PC-9 (cell line): Measurements from ENCODE around the gene COL13A1. TPM values are rescaled to one million over a fixed set of nuclear protein-coding genes. Genes with fewer than 3 reads are reported as not detected.
A peak's percentile ranks its signal among the peaks of the same experiment; 100 is the strongest.

Experiments used
- BruUV-seq: library from RNA; stranded (reverse); fragments of 400-500 nt; replicated peaks from 2 replicates; lab custom pipeline; 2021; lab: Mats Ljungman, UMichigan
- CTCF ChIA-PET: fragments of 300-600 bp; sonication (Branson Sonifier 250); formaldehyde crosslinking; loops from one replicate; lab custom pipeline; 2022; ENCODE audit warnings: antibody characterized with exemption; lab: Charles Lee
- POLR2A ChIA-PET: fragments of 300-600 bp; sonication (Branson Sonifier 250); formaldehyde crosslinking; loops from one replicate; lab custom pipeline; 2022; ENCODE audit warnings: antibody characterized with exemption; ENCODE audit not compliant: unreplicated experiment; lab: Charles Lee
- DNase-seq, 2 experiments: peaks; one replicate each; pipeline versions ENCODE4 v3.0.0 to v3.0.0-alpha.2; 2015 to 2022; ENCODE audit warnings: mixed read lengths in 1 of 2
- H2AFZ ChIP-seq: fragments of 200-600 bp; sonication (generic); 2 replicates; pipeline ENCODE4 v1.8.1; 2017; ENCODE audit warnings: antibody characterized with exemption
- H3F3A ChIP-seq: fragments of 200-600 bp; sonication (generic); 2 replicates; pipeline ENCODE4 v1.8.1; 2017; ENCODE audit warnings: antibody characterized with exemption, mild to moderate bottlenecking, low read depth; ENCODE audit not compliant: insufficient read depth
- H3K27ac ChIP-seq: fragments of 200-600 bp; sonication (generic); 2 replicates; pipeline ENCODE4 v1.6.1; 2016; ENCODE audit warnings: mixed run types
- H3K27me3 ChIP-seq: fragments of 200-600 bp; sonication (generic); 2 replicates; pipeline ENCODE4 v1.6.1; 2016; ENCODE audit warnings: low read depth, mixed run types; ENCODE audit not compliant: insufficient read depth
- H3K36me3 ChIP-seq: fragments of 200-600 bp; sonication (generic); 2 replicates; pipeline ENCODE4 v1.6.1; 2016; ENCODE audit warnings: low read depth, mixed run types
- H3K4me1 ChIP-seq: fragments of 200-600 bp; sonication (generic); replicated peaks from 2 replicates; pipeline ENCODE4 v1.6.1; 2016; ENCODE audit warnings: mixed run types; ENCODE audit not compliant: insufficient read depth
- H3K4me2 ChIP-seq: fragments of 200-600 bp; sonication (generic); 2 replicates; pipeline ENCODE4 v1.6.1; 2017; ENCODE audit warnings: mixed run types
- H3K4me3 ChIP-seq: fragments of 200-600 bp; sonication (generic); 2 replicates; pipeline ENCODE4 v1.6.1; 2016; ENCODE audit warnings: mixed run types
- H3K79me2 ChIP-seq: fragments of 200-600 bp; sonication (generic); 2 replicates; pipeline ENCODE4 v1.6.1; 2017; ENCODE audit warnings: low read depth, mixed run types
- H3K9me2 ChIP-seq: fragments of 200-600 bp; sonication (generic); 2 replicates; pipeline ENCODE4 v1.8.1; 2017; ENCODE audit warnings: mild to moderate bottlenecking; ENCODE audit not compliant: insufficient read depth
- H3K9me3 ChIP-seq: fragments of 200-600 bp; sonication (generic); 2 replicates; pipeline ENCODE4 v1.8.1; 2016; ENCODE audit warnings: low read depth; ENCODE audit not compliant: insufficient read depth
- H4K20me1 ChIP-seq: fragments of 200-600 bp; sonication (generic); 2 replicates; pipeline ENCODE4 v1.8.1; 2017; ENCODE audit not compliant: insufficient read depth
- CTCF ChIP-seq: fragments of 200-600 bp; sonication (generic); conservative IDR thresholded peaks from 2 replicates; pipeline ENCODE4 v1.6.1; 2017; ENCODE audit warnings: mixed run types, antibody characterized with exemption, mild to moderate bottlenecking, moderate library complexity
- EZH2 ChIP-seq: fragments of 200-600 bp; sonication (generic); IDR thresholded peaks from 2 replicates; pipeline ENCODE4 v1.8.0; 2017; ENCODE audit warnings: antibody characterized with exemption, low read depth
- intact Hi-C: fragments of 100-400 bp; cut with micrococcal nuclease; formaldehyde crosslinking; loops from one replicate; pipeline ENCODE4 v1.10.0; 2022; ENCODE audit not compliant: unreplicated experiment
- total RNA-seq: library from RNA; stranded (reverse); gene quantifications from 2 replicates; pipeline ENCODE4 v1.2.3, GENCODE V29; 2021

The COL13A1 gene
- total RNA-seq, 1 experiment from 2014 or later = 1.6 TPM

GRCh38 chr10:69858201-69858600 is 56.5 kb downstream of the COL13A1 start:
- no TSS peak for BruUV-seq
- TF ChIP-seq EZH2 (no peak), CTCF (no peak)

GRCh38 chr10:69860271-69860670 is 58.6 kb downstream of the COL13A1 start:
- H3K4me3 ChIP-seq = no peak overlapping the region
- no peak overlapping the region for H2AFZ ChIP-seq
- peaks cover 38% of the 10 kb centered on the region for H3F3A ChIP-seq
- peaks cover 56% of the 10 kb centered on the region for H3K4me1 ChIP-seq
- TF ChIP-seq EZH2 = no peak
- TF ChIP-seq CTCF = no peak
- no peak for DNase-seq
- H3K27me3 ChIP-seq = no peaks in the 10 kb centered on the region
- no peaks in the 10 kb centered on the region for H3K36me3 ChIP-seq
- no peaks in the 10 kb centered on the region for H3K9me2 ChIP-seq
- intact Hi-C loops = loop anchor here (5.0 kb wide), 1 partner anchor 58 kb away; the partner anchor contains the start of gene COL13A1
- H3K27ac ChIP-seq = no peak overlapping the region
- POLR2A ChIA-PET = no interaction called here
- H3K4me2 ChIP-seq = no peak overlapping the region
- BruUV-seq = no TSS peak
- no peaks in the 10 kb centered on the region for H4K20me1 ChIP-seq
- CTCF ChIA-PET = no interaction called here
- H3K9me3 ChIP-seq = no peaks in the 10 kb centered on the region
- no peaks in the 10 kb centered on the region for H3K79me2 ChIP-seq

More at GRCh38 chr10:69858201-69858600, 56.5 kb downstream of the COL13A1 start:
- Histone ChIP-seq H2AFZ (no peak overlapping the region), H3K36me3 (no peaks in the 10 kb centered on the region), H3K9me3 (no peaks in the 10 kb centered on the region), H3K79me2 (no peaks in the 10 kb centered on the region), H3K4me3 (no peak overlapping the region), H3F3A (peaks cover 17% of the 10 kb centered on the region; the same call in 1 of the 2 replicates), H3K4me2 (no peak overlapping the region), H3K27ac (no peak overlapping the region), H3K9me2 (no peaks in the 10 kb centered on the region), H4K20me1 (no peaks in the 10 kb centered on the region), H3K27me3 (no peaks in the 10 kb centered on the region), H3K4me1 (peaks cover 36% of the 10 kb centered on the region)
- intact Hi-C loops = no loop called here
- no peak for DNase-seq
- ChIA-PET POLR2A (interaction anchor here (0.6 kb wide), 1 partner anchor 45 kb away, joined by 5 read pairs; no protein-coding TSS in a partner anchor), CTCF (interaction anchor here (0.6 to 0.7 kb wide), 2 partner anchors 8 to 81 kb away, joined by 4 to 6 read pairs; no protein-coding TSS in a partner anchor)

DNA sequence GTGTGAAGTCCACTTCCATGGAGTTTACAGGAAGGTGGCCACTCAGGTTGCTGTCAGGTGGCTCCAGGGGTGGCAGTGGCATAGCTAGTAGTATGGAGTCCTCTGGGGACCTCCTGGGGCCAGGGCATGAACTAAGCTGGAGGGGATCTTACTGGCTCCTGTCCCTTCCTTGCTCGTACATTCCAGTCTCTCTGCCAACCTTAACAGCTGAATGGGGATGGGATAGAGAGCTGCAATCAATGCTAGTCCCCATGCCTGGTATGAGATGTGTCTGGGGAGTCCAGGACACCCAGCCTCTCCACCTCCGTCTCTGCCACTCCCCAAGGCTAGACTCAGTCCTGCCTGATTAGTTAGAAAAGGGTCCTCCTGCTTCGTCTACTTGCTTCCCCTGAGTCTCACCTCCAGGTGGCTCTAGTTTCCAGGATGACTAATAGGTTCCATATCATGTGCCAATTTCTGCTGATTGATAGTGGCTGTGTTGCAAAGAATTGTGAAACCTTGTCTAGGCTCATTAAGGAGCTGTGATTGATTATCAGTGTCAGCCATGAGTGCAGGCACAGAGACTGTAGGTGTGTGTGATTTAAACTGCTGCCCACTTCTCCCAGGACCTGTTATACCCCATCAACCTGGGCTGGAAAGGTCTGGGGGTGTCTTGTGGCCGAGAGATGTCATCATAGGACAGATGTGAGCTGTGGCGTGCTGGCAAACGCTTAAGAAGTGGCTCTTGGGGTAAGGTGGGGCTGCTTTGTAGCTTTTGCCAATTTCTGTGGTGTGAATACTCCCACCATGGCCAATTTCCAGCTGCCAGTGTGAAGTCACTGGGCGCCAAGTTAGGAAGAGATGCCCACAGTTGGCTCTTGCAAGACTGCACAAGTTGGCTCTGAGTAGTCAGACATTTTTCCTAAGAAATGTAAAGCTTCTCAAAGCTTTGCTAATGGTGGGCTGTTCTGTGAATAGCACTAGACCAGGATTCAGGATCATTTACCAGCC is 59.8 kb downstream of the COL13A1 start:
- Histone ChIP-seq H2AFZ (no peak overlapping the region), H3K4me2 (peak overlapping the region; percentile 41), H4K20me1 (no peaks in the 10 kb centered on the region), H3K79me2 (no peaks in the 10 kb centered on the region), H3K36me3 (no peaks in the 10 kb centered on the region), H3K4me3 (no peak overlapping the region), H3F3A (peaks cover 46% of the 10 kb centered on the region), H3K27ac (peak overlapping the region; percentile 79), H3K9me3 (no peaks in the 10 kb centered on the region), H3K9me2 (no peaks in the 10 kb centered on the region), H3K27me3 (no peaks in the 10 kb centered on the region), H3K4me1 (peaks cover 66% of the 10 kb centered on the region)
- peak; percentile 63 to 93 for DNase-seq
- ChIA-PET POLR2A (no interaction called here), CTCF (interaction anchor here (0.6 to 1.9 kb wide), 3 partner anchors 15 to 53 kb away, joined by 3 to 7 read pairs (median 3); no protein-coding TSS in a partner anchor)
- TF ChIP-seq EZH2 = no peak
- TF ChIP-seq CTCF = peak; percentile 58; the same call in 1 of the 2 replicates
- BruUV-seq = no TSS peak
- intact Hi-C loops = loop anchor here (1.0 to 5.0 kb wide), 2 partner anchors 53 to 59 kb away; partner anchors contain the start of gene COL13A1
